ENCODE measurements around the gene DNAJB9. TPM values are rescaled to one million over a fixed set of nuclear protein-coding genes. Genes with fewer than 3 reads are reported as not detected.
A peak's percentile ranks its signal among the peaks of the same experiment; 100 is the strongest.

The DNAJB9 gene
- total RNA-seq, 1 experiment from 2014 or later = 13.3 TPM

DNA sequence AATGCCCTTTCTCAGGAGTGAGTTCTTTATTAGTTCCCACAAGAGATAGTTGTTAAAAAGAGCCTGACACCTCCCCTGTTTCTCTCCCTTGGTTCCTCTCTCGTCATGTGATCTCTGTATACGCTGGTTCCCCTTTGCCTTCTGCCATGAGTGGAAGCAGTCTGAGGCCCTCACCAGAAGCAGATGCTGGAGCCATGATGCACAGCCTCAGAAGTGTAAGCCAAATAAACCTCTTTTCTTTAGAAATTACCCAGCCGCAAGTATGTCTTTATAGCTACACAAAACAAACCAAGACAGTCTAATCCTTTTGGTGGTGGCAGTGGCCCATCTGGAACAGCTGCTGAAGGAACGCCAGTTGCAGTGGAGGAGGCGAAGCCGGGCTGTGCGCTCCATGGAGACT, 9.3 kb downstream of the DNAJB9 start:
- H3K36me3 Mint-ChIP-seq (ENCODE audit: insufficient read depth, unreplicated experiment) = peaks cover 17% of the 10 kb centered on the region
- H3K27me3 Mint-ChIP-seq (ENCODE audit: unreplicated experiment) = no peaks in the 10 kb centered on the region
- H3K27ac Mint-ChIP-seq (ENCODE audit: unreplicated experiment) = no peak overlapping the region
- intact Hi-C loops (cut with micrococcal nuclease; ENCODE audit: unreplicated experiment) = no loop called here
- BruUV-seq (replicated peaks) = no TSS peak
- H3K4me3 Mint-ChIP-seq (ENCODE audit: low read depth, unreplicated experiment) = no peak overlapping the region
- peaks cover 30% of the 10 kb centered on the region for H3K4me1 Mint-ChIP-seq (ENCODE audit: low read depth, unreplicated experiment)
- CTCF ChIA-PET = no interaction called here
- TF ChIP-seq, protein P1, sequence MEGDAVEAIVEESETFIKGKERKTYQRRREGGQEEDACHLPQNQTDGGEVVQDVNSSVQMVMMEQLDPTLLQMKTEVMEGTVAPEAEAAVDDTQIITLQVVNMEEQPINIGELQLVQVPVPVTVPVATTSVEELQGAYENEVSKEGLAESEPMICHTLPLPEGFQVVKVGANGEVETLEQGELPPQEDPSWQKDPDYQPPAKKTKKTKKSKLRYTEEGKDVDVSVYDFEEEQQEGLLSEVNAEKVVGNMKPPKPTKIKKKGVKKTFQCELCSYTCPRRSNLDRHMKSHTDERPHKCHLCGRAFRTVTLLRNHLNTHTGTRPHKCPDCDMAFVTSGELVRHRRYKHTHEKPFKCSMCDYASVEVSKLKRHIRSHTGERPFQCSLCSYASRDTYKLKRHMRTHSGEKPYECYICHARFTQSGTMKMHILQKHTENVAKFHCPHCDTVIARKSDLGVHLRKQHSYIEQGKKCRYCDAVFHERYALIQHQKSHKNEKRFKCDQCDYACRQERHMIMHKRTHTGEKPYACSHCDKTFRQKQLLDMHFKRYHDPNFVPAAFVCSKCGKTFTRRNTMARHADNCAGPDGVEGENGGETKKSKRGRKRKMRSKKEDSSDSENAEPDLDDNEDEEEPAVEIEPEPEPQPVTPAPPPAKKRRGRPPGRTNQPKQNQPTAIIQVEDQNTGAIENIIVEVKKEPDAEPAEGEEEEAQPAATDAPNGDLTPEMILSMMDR (IDR thresholded peaks at IDR 0.05; ENCODE audit: unreplicated experiment) = no peak
- DNase-seq = no peak
- H3K9me3 Mint-ChIP-seq (ENCODE audit: low read depth, unreplicated experiment) = no peaks in the 10 kb centered on the region

DNA sequence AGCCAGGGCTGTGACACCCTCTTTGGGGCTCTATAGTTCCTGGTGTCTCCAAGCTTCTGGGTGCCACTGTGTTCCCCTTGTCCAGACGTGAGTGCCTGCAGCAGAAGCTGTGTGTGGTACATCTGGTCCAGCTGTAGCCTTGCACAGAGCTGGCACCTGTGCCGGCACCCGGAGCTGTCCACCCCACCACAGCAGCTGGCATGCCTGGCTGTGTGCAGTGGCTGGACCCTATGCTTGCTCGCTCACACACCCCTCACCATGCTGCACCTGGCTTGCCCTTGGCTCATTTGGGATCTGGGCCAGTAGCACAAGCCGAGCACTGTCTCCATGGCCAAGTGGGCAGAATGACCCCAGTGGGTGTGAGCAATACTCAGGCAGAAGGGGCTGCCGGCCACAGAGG, 10.6 kb downstream of the DNAJB9 start:
- DNase-seq = no peak
- no peak overlapping the region for H3K27ac Mint-ChIP-seq (ENCODE audit: unreplicated experiment)
- no TSS peak for BruUV-seq (replicated peaks)
- H3K9me3 Mint-ChIP-seq (ENCODE audit: low read depth, unreplicated experiment) = no peaks in the 10 kb centered on the region
- H3K4me1 Mint-ChIP-seq (ENCODE audit: low read depth, unreplicated experiment) = peaks cover 30% of the 10 kb centered on the region
- H3K4me3 Mint-ChIP-seq (ENCODE audit: low read depth, unreplicated experiment) = no peak overlapping the region
- H3K36me3 Mint-ChIP-seq (ENCODE audit: insufficient read depth, unreplicated experiment) = peaks cover 14% of the 10 kb centered on the region
- TF ChIP-seq, protein P1 (IDR thresholded peaks at IDR 0.05; ENCODE audit: unreplicated experiment) = no peak
- no peaks in the 10 kb centered on the region for H3K27me3 Mint-ChIP-seq (ENCODE audit: unreplicated experiment)
- intact Hi-C loops (cut with micrococcal nuclease; ENCODE audit: unreplicated experiment) = no loop called here
- CTCF ChIA-PET = no interaction called here

DNA sequence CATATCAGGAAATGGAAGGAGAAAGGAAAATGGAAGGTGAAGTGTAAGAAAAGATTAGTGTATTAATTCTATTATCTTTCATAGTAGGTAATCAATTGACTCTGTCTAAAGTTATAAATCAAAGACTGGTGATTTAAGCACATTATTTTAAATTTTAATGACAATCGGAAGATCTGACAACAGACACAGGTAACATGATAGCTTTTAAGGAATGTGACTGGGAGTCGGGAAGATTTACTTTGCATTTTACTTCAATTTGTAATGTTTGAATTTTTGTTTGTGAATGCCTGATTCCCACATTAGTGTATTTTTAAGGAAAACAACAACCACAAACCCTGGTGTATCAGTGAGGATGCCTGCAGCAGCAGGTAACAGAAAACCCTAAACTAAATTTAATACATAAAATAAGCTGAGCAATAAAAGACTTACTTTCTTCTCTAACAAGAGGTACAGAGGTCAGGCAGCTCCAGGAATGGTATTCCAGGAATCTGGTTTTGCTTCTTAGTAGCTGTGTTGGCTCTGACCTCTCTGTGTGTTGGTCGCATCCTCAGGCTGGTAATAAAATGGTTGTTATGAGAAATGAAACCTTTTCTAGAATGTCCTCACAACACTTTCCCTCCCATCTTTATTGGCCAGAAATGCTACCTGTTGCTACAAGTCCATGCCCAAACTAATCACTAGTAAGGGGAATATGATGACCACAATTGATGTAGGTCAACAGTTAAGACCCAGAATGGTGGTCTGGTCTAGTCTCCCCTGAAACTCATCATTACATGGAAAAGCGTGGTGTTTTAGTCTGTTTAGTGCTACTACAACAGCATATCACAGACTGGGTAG, 12.2 kb downstream of the DNAJB9 start:
- intact Hi-C loops (cut with micrococcal nuclease; ENCODE audit: unreplicated experiment) = no loop called here
- Mint-ChIP-seq H3K36me3 (ENCODE audit: insufficient read depth, unreplicated experiment) (peaks cover 7% of the 10 kb centered on the region), H3K4me3 (ENCODE audit: low read depth, unreplicated experiment) (no peak overlapping the region), H3K9me3 (ENCODE audit: low read depth, unreplicated experiment) (no peaks in the 10 kb centered on the region), H3K4me1 (ENCODE audit: low read depth, unreplicated experiment) (peaks cover 21% of the 10 kb centered on the region), H3K27me3 (ENCODE audit: unreplicated experiment) (peaks cover 11% of the 10 kb centered on the region), H3K27ac (ENCODE audit: unreplicated experiment) (no peak overlapping the region)
- TF ChIP-seq, protein P1 (IDR thresholded peaks at IDR 0.05; ENCODE audit: unreplicated experiment) = no peak
- CTCF ChIA-PET = no interaction called here
- BruUV-seq (replicated peaks) = no TSS peak
- peak; percentile 4 for DNase-seq

DNA sequence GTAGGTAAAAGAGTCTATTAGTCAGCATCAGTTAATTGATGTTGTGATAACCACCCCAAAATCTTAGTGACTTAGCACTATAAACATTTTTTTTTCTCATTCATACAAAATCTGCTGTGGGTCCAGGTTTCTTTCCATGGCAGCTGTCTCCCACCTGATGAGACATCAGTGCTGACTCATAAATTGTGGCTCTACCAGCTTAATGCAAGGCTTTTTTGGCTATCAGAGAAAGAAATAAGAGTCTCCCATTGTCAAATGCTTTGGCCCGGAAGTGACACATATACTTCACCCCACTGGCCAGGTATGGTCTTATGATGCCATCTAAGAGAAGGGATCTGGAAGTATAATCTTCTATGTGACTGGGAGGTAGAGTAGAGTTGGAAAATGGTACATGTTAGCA, 14.5 kb downstream of the DNAJB9 start:
- intact Hi-C loops (cut with micrococcal nuclease; ENCODE audit: unreplicated experiment) = no loop called here
- Mint-ChIP-seq H3K4me3 (ENCODE audit: low read depth, unreplicated experiment) (no peak overlapping the region), H3K36me3 (ENCODE audit: insufficient read depth, unreplicated experiment) (no peaks in the 10 kb centered on the region), H3K4me1 (ENCODE audit: low read depth, unreplicated experiment) (peaks cover 16% of the 10 kb centered on the region), H3K9me3 (ENCODE audit: low read depth, unreplicated experiment) (no peaks in the 10 kb centered on the region), H3K27me3 (ENCODE audit: unreplicated experiment) (peaks cover 14% of the 10 kb centered on the region), H3K27ac (ENCODE audit: unreplicated experiment) (no peak overlapping the region)
- CTCF ChIA-PET = no interaction called here
- TF ChIP-seq, protein P1 (IDR thresholded peaks at IDR 0.05; ENCODE audit: unreplicated experiment) = no peak
- BruUV-seq (replicated peaks) = no TSS peak
- no peak for DNase-seq

Data from Calu3 (cell line).